Neural cell (in vitro differentiated cells): ENCODE results near the gene STK32B. TPM values are rescaled to one million over a fixed set of nuclear protein-coding genes. Genes with fewer than 3 reads are reported as not detected.

Experiments used
- H2AFZ ChIP-seq: fragments of 200-600, 300-800 bp; sonication (generic), shearing (Covaris generic); 2 replicates; pipeline ENCODE4 v1.6.0; 2014; ENCODE audit warnings: low read depth, mild to moderate bottlenecking, antibody characterized with exemption, low read length, moderate library complexity
- H3F3A ChIP-seq: fragments of 200-600 bp; shearing (Covaris generic); 2 replicates; pipeline ENCODE4 v1.6.1; 2016; ENCODE audit warnings: mild to moderate bottlenecking, moderate library complexity, mixed read lengths, antibody characterized with exemption, low read length; ENCODE audit not compliant: insufficient read depth, poor library complexity, severe bottlenecking
- H3K27ac ChIP-seq: fragments of 200-600, 300-800 bp; sonication (generic), shearing (Covaris generic); 2 replicates; pipeline ENCODE4 v1.5.1; 2014; ENCODE audit warnings: mild to moderate bottlenecking, low read length, moderate library complexity
- H3K27me3 ChIP-seq: fragments of 300-800, 200-600 bp; sonication (generic), shearing (Covaris generic); 2 replicates; pipeline ENCODE4 v1.6.0; 2014; ENCODE audit warnings: mild to moderate bottlenecking, low read depth, low read length, moderate library complexity; ENCODE audit not compliant: insufficient read depth
- H3K36me3 ChIP-seq: fragments of 300-800, 200-600 bp; sonication (generic), shearing (Covaris generic); 2 replicates; pipeline ENCODE4 v1.5.1; 2014; ENCODE audit warnings: mild to moderate bottlenecking, antibody characterized with exemption, low read length, moderate library complexity; ENCODE audit not compliant: insufficient read depth
- H3K4me2 ChIP-seq: fragments of 300-800, 200-600 bp; sonication (generic), shearing (Covaris generic); 2 replicates; pipeline ENCODE4 v1.6.0; 2014; ENCODE audit warnings: mild to moderate bottlenecking, low read length
- H3K4me3 ChIP-seq: fragments of 300-800, 200-600 bp; sonication (generic), shearing (Covaris generic); 2 replicates; pipeline ENCODE4 v1.5.1; 2014; ENCODE audit warnings: mild to moderate bottlenecking, low read length, moderate library complexity
- H3K79me2 ChIP-seq: fragments of 200-600 bp; shearing (Covaris generic); replicated peaks from 2 replicates; pipeline ENCODE4 v1.6.0; 2014; ENCODE audit warnings: mild to moderate bottlenecking, low read length, moderate library complexity; ENCODE audit not compliant: insufficient read depth
- H3K9ac ChIP-seq: fragments of 300-800, 200-600 bp; sonication (generic), shearing (Covaris generic); 2 replicates; pipeline ENCODE4 v1.6.1; 2016; ENCODE audit warnings: mild to moderate bottlenecking, low read length, mixed read lengths
- H3K9me2 ChIP-seq: fragments of 200-600 bp; shearing (Covaris generic); 2 replicates; pipeline ENCODE4 v1.6.1; 2016; ENCODE audit warnings: mild to moderate bottlenecking, low read length, mixed read lengths; ENCODE audit not compliant: insufficient read depth
- H3K9me3 ChIP-seq: fragments of 200-600, 300-800 bp; sonication (generic), shearing (Covaris generic); 2 replicates; pipeline ENCODE4 v1.6.1; 2016; ENCODE audit warnings: mild to moderate bottlenecking, mixed run types, low read length, moderate library complexity, mixed read lengths
- H4K20me1 ChIP-seq: fragments of 200-600 bp; shearing (Covaris generic); 2 replicates; pipeline ENCODE4 v1.6.1; 2016; ENCODE audit warnings: mild to moderate bottlenecking, mixed run types; ENCODE audit not compliant: insufficient read depth
- EP300 ChIP-seq: fragments of 450-650 bp; conservative IDR thresholded peaks from 2 replicates; pipeline ENCODE4 v1.6.1; 2014; ENCODE audit warnings: antibody characterized with exemption, mild to moderate bottlenecking, moderate library complexity; ENCODE audit not compliant: poor library complexity, severe bottlenecking
- EZH2 ChIP-seq: fragments of 200-600, 300-800 bp; shearing (Covaris generic), sonication (generic); IDR thresholded peaks from 2 replicates; pipeline ENCODE4 v1.6.1; 2014; ENCODE audit warnings: antibody characterized with exemption, low read length, borderline replicate concordance, mild to moderate bottlenecking; ENCODE audit not compliant: insufficient read depth, poor library complexity, severe bottlenecking
- MXI1 ChIP-seq: fragments of 450-650 bp; conservative IDR thresholded peaks from 2 replicates; pipeline ENCODE4 v1.6.1; 2014; ENCODE audit warnings: antibody characterized with exemption, mild to moderate bottlenecking; ENCODE audit not compliant: poor library complexity, severe bottlenecking
- POLR2AphosphoS5 ChIP-seq: IDR thresholded peaks from 2 replicates; pipeline ENCODE4 v1.6.1; 2012
- RAD21 ChIP-seq: fragments of 450-650 bp; conservative IDR thresholded peaks from 2 replicates; pipeline ENCODE4 v1.6.1; 2014; ENCODE audit warnings: antibody characterized with exemption, mild to moderate bottlenecking, moderate library complexity
- SMC3 ChIP-seq: fragments of 450-650 bp; conservative IDR thresholded peaks from 2 replicates; pipeline ENCODE4 v1.6.1; 2014; ENCODE audit warnings: antibody characterized with exemption, mild to moderate bottlenecking, moderate library complexity; ENCODE audit not compliant: poor library complexity
- TAF1 ChIP-seq: IDR thresholded peaks from 2 replicates; pipeline ENCODE4 v1.6.1; 2012; ENCODE audit warnings: low read depth
- polyA plus RNA-seq: library from polyadenylated mRNA; depleted of rRNA; stranded (reverse); fragments of >200 nt; gene quantifications from 2 replicates; pipeline ENCODE4 v1.2.3, GENCODE V29; 2014
- TF ChIP-seq, protein P1 (sequence below): IDR thresholded peaks from 2 replicates; pipeline ENCODE4 v1.6.1; 2012; ENCODE audit warnings: borderline replicate concordance
- TF ChIP-seq, protein P2 (sequence below): fragments of 450-650 bp; IDR thresholded peaks from 2 replicates; pipeline ENCODE4 v1.5.1; 2014; ENCODE audit warnings: antibody characterized with exemption, mild to moderate bottlenecking, moderate library complexity; ENCODE audit not compliant: poor library complexity, severe bottlenecking

The STK32B gene
- polyA plus RNA-seq, 1 donor from 2014 or later, result 42.8 TPM

DNA sequence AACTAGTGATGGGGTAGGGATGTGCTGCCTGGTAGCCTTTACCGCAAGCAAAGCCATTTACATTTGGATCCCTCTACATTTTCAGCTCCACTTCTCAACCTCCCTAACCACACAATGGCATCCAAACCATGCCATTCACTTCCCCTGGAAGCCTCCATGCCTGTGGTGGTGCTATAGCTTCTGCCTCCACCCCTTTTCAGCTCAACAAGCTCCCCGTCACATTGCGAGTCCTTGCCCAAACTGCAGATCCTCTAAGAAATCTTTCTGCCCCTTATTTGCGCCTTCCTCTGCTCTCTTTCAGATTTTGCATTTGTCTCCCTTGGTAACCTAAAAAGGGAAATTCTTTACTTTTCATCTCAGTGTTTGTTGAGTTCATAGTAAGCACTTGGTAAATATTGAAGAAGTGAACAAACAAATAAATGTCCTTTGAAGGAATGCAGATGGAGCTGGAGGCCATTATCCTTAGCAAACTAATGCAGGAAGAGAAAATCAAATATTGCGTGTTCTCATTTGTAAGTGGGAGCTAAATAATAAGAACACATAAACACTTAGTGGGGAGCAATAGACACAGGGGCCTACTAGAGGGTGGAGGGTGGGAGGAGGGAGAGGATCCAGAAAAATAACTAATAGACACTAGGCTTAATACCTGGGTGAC, 38.9 kb upstream of the STK32B start:
- Histone ChIP-seq H3K4me2 (no peak overlapping the region), H3K9me3 (no peaks in the 10 kb centered on the region), H2AFZ (no peak overlapping the region), H3K27me3 (no peaks in the 10 kb centered on the region), H3K9ac (no peak overlapping the region), H3K9me2 (no peaks in the 10 kb centered on the region), H3K27ac (no peak overlapping the region), H3K36me3 (no peaks in the 10 kb centered on the region), H3F3A (no peaks in the 10 kb centered on the region), H4K20me1 (no peaks in the 10 kb centered on the region), H3K4me3 (no peak overlapping the region), H3K79me2 (no peaks in the 10 kb centered on the region)
- TF ChIP-seq MXI1 (no peak), POLR2AphosphoS5 (no peak), EP300 (no peak), EZH2 (no peak), SMC3 (no peak), RAD21 (no peak), TAF1 (no peak)
- TF ChIP-seq, protein P1, sequence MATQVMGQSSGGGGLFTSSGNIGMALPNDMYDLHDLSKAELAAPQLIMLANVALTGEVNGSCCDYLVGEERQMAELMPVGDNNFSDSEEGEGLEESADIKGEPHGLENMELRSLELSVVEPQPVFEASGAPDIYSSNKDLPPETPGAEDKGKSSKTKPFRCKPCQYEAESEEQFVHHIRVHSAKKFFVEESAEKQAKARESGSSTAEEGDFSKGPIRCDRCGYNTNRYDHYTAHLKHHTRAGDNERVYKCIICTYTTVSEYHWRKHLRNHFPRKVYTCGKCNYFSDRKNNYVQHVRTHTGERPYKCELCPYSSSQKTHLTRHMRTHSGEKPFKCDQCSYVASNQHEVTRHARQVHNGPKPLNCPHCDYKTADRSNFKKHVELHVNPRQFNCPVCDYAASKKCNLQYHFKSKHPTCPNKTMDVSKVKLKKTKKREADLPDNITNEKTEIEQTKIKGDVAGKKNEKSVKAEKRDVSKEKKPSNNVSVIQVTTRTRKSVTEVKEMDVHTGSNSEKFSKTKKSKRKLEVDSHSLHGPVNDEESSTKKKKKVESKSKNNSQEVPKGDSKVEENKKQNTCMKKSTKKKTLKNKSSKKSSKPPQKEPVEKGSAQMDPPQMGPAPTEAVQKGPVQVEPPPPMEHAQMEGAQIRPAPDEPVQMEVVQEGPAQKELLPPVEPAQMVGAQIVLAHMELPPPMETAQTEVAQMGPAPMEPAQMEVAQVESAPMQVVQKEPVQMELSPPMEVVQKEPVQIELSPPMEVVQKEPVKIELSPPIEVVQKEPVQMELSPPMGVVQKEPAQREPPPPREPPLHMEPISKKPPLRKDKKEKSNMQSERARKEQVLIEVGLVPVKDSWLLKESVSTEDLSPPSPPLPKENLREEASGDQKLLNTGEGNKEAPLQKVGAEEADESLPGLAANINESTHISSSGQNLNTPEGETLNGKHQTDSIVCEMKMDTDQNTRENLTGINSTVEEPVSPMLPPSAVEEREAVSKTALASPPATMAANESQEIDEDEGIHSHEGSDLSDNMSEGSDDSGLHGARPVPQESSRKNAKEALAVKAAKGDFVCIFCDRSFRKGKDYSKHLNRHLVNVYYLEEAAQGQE, result no peak
- TF ChIP-seq, protein P2, sequence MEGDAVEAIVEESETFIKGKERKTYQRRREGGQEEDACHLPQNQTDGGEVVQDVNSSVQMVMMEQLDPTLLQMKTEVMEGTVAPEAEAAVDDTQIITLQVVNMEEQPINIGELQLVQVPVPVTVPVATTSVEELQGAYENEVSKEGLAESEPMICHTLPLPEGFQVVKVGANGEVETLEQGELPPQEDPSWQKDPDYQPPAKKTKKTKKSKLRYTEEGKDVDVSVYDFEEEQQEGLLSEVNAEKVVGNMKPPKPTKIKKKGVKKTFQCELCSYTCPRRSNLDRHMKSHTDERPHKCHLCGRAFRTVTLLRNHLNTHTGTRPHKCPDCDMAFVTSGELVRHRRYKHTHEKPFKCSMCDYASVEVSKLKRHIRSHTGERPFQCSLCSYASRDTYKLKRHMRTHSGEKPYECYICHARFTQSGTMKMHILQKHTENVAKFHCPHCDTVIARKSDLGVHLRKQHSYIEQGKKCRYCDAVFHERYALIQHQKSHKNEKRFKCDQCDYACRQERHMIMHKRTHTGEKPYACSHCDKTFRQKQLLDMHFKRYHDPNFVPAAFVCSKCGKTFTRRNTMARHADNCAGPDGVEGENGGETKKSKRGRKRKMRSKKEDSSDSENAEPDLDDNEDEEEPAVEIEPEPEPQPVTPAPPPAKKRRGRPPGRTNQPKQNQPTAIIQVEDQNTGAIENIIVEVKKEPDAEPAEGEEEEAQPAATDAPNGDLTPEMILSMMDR, result no peak

DNA sequence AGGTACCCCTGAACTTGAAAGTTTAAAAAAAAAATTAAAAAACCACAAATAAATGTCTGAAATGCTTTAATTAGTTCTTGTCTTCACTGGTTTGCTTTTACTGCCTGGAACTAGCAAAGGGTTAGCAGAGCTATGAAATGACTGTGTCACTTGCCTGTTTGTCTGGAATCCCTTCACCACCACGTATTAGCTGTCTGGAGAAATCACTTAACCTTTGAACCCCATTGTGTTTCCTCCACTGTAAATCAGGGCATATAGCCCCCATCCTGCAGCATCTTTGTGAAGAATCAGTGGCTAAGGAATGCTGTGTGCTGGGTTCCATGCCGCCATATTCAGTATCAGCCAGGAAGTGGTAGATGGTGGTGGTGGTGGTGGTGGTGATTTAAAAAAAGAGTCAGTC, 38.3 kb upstream of the STK32B start:
- no peak for TF ChIP-seq RAD21
- TF ChIP-seq EZH2, result no peak
- TF ChIP-seq, protein P1, result no peak
- TF ChIP-seq POLR2AphosphoS5, result no peak
- TF ChIP-seq, protein P2, result no peak
- H3K79me2 ChIP-seq, result no peaks in the 10 kb centered on the region
- H4K20me1 ChIP-seq, result no peaks in the 10 kb centered on the region
- no peak overlapping the region for H3K4me2 ChIP-seq
- no peak overlapping the region for H3K27ac ChIP-seq
- H3K27me3 ChIP-seq, result no peaks in the 10 kb centered on the region
- no peak overlapping the region for H2AFZ ChIP-seq
- H3K9ac ChIP-seq, result no peak overlapping the region
- H3K4me3 ChIP-seq, result no peak overlapping the region
- H3K9me2 ChIP-seq, result no peaks in the 10 kb centered on the region
- no peaks in the 10 kb centered on the region for H3K9me3 ChIP-seq
- no peaks in the 10 kb centered on the region for H3F3A ChIP-seq
- no peaks in the 10 kb centered on the region for H3K36me3 ChIP-seq
